A549 (cell line): Measurements from ENCODE around the gene LYPLAL1. TPM values are rescaled to one million over a fixed set of nuclear protein-coding genes. Genes with fewer than 3 reads are reported as not detected.

Source experiments
- ATAC-seq, 2 experiments: fragments of 200-7000 bp in 1 of 2; fragments of >200 bp in 1 of 2; cut with Nextera tagmentation in 1 of 2; cut with Tn5 transposase in 1 of 2; 3 replicates each; pipeline versions ENCODE4 v1.8.0 to v1.9.1; 2018 to 2020; ENCODE audit warnings: mild to moderate bottlenecking in 1 of 2, moderate library complexity in 1 of 2
- CTCF ChIA-PET: fragments of 300-600 bp; sonication (Branson Sonifier 250); formaldehyde crosslinking; extraction: SDS; loops from one replicate; lab custom pipeline; 2021; ENCODE audit warnings: antibody characterized with exemption, inconsistent platforms; lab: Yijun Ruan, JAX
- POLR2A ChIA-PET: fragments of 350-600 bp; formaldehyde crosslinking; extraction: SDS; loops from one replicate; lab custom pipeline; 2021; ENCODE audit warnings: antibody characterized with exemption, inconsistent platforms; lab: Yijun Ruan, JAX
- DNase-seq, 2 experiments: peaks; one replicate each; pipeline versions ENCODE4 v3.0.0 to v3.0.0-alpha.2; 2011 to 2016; ENCODE audit warnings: low read depth in 1 of 2, low spot score in 1 of 2
- FAIRE-seq: peaks from 2 replicates; lab custom pipeline; 2011; peaks lifted over from hg19 to GRCh38; lab: Jason Lieb, UNC
- H3K27ac ChIP-seq, 2 experiments: fragments of >200 bp; sonication (Bioruptor Twin); formaldehyde crosslinking; 3 replicates each; pipeline ENCODE4 v1.5.1; 2016 to 2017
- H3K4me1 ChIP-seq: fragments of >200 bp; sonication (Bioruptor Twin); formaldehyde crosslinking; 3 replicates; pipeline ENCODE4 v1.6.1; 2016
- H3K4me2 ChIP-seq: fragments of >200 bp; sonication (Bioruptor Twin); formaldehyde crosslinking; 3 replicates; pipeline ENCODE4 v1.6.1; 2016
- H3K4me3 ChIP-seq: fragments of >200 bp; sonication (Bioruptor Twin); formaldehyde crosslinking; 3 replicates; pipeline ENCODE4 v1.5.1; 2016
- H3K9me3 ChIP-seq: fragments of >200 bp; sonication (Bioruptor Twin); formaldehyde crosslinking; 3 replicates; pipeline ENCODE4 v1.6.1; 2016
- BCL3 ChIP-seq: fragments of >200 bp; sonication (Bioruptor Twin); formaldehyde crosslinking; IDR thresholded peaks from 3 replicates; pipeline ENCODE4 v1.6.1; 2016
- CEBPB ChIP-seq, 2 experiments: fragments of >200 bp in 1 of 2; sonication (Bioruptor Twin) in 1 of 2; formaldehyde crosslinking in 1 of 2; IDR thresholded peaks; 2 replicates each; pipeline ENCODE4 v1.6.1; 2012 to 2016
- CTCF ChIP-seq: fragments of >200 bp; sonication (Bioruptor Twin); formaldehyde crosslinking; IDR thresholded peaks from 3 replicates; pipeline ENCODE4 v1.5.1; 2016
- E2F6 ChIP-seq: IDR thresholded peaks from 2 replicates; pipeline ENCODE4 v1.6.1; 2012; ENCODE audit warnings: low read depth, borderline replicate concordance
- EHMT2 ChIP-seq: fragments of 200-600 bp; sonication (generic); IDR thresholded peaks from 2 replicates; pipeline ENCODE4 v1.6.1; 2016; ENCODE audit warnings: antibody characterized with exemption, low read depth, mild to moderate bottlenecking, moderate library complexity
- FOSL2 ChIP-seq, 2 experiments: fragments of 450-650 bp in 1 of 2; fragments of >200 bp in 1 of 2; sonication (Bioruptor Twin) in 1 of 2; formaldehyde crosslinking; IDR thresholded peaks; 2 replicates each; pipeline versions ENCODE4 v1.5.0 to v1.6.1; 2016 to 2020; ENCODE audit warnings: mild to moderate bottlenecking in 1 of 2, moderate library complexity in 1 of 2
- HES2 ChIP-seq: fragments of >200 bp; sonication (Bioruptor Twin); formaldehyde crosslinking; IDR thresholded peaks from 2 replicates; pipeline ENCODE4 v1.6.1; 2016
- HOXB13 ChIP-seq: fragments of 250-450 bp; sonication (Bioruptor Pico); IDR thresholded peaks from 2 replicates; pipeline ENCODE4 v1.5.0; 2020; ENCODE audit warnings: low read depth, mild to moderate bottlenecking, moderate library complexity
- JUN ChIP-seq, 2 experiments: fragments of >200 bp; sonication (Bioruptor Twin); formaldehyde crosslinking; IDR thresholded peaks; 2 replicates in 1 of 2; 3 replicates in 1 of 2; pipeline ENCODE4 v1.6.1; 2016 to 2017
- KDM5A ChIP-seq: fragments of 200-600 bp; sonication (generic); IDR thresholded peaks from 2 replicates; pipeline ENCODE4 v1.6.1; 2016; ENCODE audit warnings: antibody characterized with exemption, mild to moderate bottlenecking
- MAFK ChIP-seq: fragments of 450-650 bp; IDR thresholded peaks from 2 replicates; pipeline ENCODE4 v1.6.1; 2014; ENCODE audit not compliant: partially characterized antibody
- MAX ChIP-seq: IDR thresholded peaks from 2 replicates; pipeline ENCODE4 v1.6.1; 2012
- MYC ChIP-seq: IDR thresholded peaks from 2 replicates; pipeline ENCODE4 v1.6.1; 2012; ENCODE audit warnings: mild to moderate bottlenecking, inconsistent platforms, low read length, improper control_type of control experiment, borderline replicate concordance
- PHF8 ChIP-seq: fragments of 200-600 bp; sonication (generic); IDR thresholded peaks from 2 replicates; pipeline ENCODE4 v1.6.1; 2016; ENCODE audit warnings: low read depth, mild to moderate bottlenecking, antibody characterized with exemption, moderate library complexity, borderline replicate concordance
- POLR2A ChIP-seq: IDR thresholded peaks from 2 replicates; pipeline ENCODE4 v1.6.1; 2012; ENCODE audit warnings: mild to moderate bottlenecking, low read length
- RAD21 ChIP-seq, 2 experiments: fragments of >200 bp in 1 of 2; sonication (Bioruptor Twin) in 1 of 2; formaldehyde crosslinking in 1 of 2; IDR thresholded peaks in 1 of 2; conservative IDR thresholded peaks in 1 of 2; 2 replicates in 1 of 2; 3 replicates in 1 of 2; pipeline ENCODE4 v1.6.1; 2012 to 2018; ENCODE audit warnings: inconsistent platforms in 1 of 2
- RCOR1 ChIP-seq: fragments of 150-350 bp; IDR thresholded peaks from 2 replicates; pipeline ENCODE4 v1.6.1; 2014; ENCODE audit warnings: antibody characterized with exemption, low read length, low read depth
- SMC3 ChIP-seq: fragments of >200 bp; sonication (Bioruptor Twin); formaldehyde crosslinking; IDR thresholded peaks from 3 replicates; pipeline ENCODE4 v1.6.1; 2018; ENCODE audit warnings: inconsistent platforms
- SREBF2 ChIP-seq: fragments of 450-650 bp; IDR thresholded peaks from 2 replicates; pipeline ENCODE4 v1.6.1; 2014; ENCODE audit warnings: mild to moderate bottlenecking, moderate library complexity
- TP53 ChIP-seq: fragments of 250-450 bp; sonication (Bioruptor Pico); IDR thresholded peaks from 2 replicates; pipeline ENCODE4 v1.5.0; 2021; ENCODE audit warnings: mild to moderate bottlenecking, moderate library complexity
- USF2 ChIP-seq: fragments of 450-650 bp; IDR thresholded peaks from 2 replicates; pipeline ENCODE4 v1.6.1; 2014; ENCODE audit warnings: antibody characterized with exemption
- ZNF302 ChIP-seq: fragments of 250-450 bp; sonication (Bioruptor Pico); IDR thresholded peaks from 2 replicates; pipeline ENCODE4 v1.9.0; 2021; ENCODE audit warnings: inconsistent platforms, mild to moderate bottlenecking, moderate library complexity
- WGBS: methylation state at CpG from one replicate; pipeline ENCODE4 v1.1.6; 2017; ENCODE audit errors: missing lambda C conversion rate; 5-methylcytosine and 5-hydroxymethylcytosine counted together
- polyA minus RNA-seq: library from RNA; depleted of rRNA, polyadenylated mRNA; stranded (reverse); fragments of >200 nt; gene quantifications from 2 replicates; pipeline ENCODE4 v1.2.3, GENCODE V29; 2011; rRNA and poly(A)+ RNA removed
- polyA plus RNA-seq, 4 experiments: library from polyadenylated mRNA; depleted of rRNA in 3 of 4; stranded (reverse); fragments of >200 nt; fragmentation: RNase III in 1 of 4; extraction: RNeasy Plus Mini Kit Qiagen cat#74134 plus additional on column Dnase treatment in 1 of 4; gene quantifications; 2 replicates in 3 of 4; 3 replicates in 1 of 4; pipeline ENCODE4 v1.2.3, GENCODE V29; 2011 to 2017
- TF ChIP-seq, protein P1 (sequence below): IDR thresholded peaks from 2 replicates; pipeline ENCODE4 v1.6.1; 2012

LYPLAL1 gene
- polyA plus RNA-seq (2011; rRNA removed) = 49.4 and 61.2 TPM in 2 replicates
- 5.9 and 6.5 TPM in 2 replicates for polyA plus RNA-seq (2012; cell fraction: cytosol; rRNA removed)
- polyA plus RNA-seq (2012; cell fraction: nucleus; rRNA removed) = 3.5 and 7.2 TPM in 2 replicates
- 13.6 to 17.6 TPM (median 15.4 TPM) in 3 replicates for polyA plus RNA-seq (2017; fragmentation: RNase III; extraction: RNeasy Plus Mini Kit Qiagen cat#74134 plus additional on column Dnase treatment)
- polyA minus RNA-seq = 14.7 and 20.3 TPM in 2 replicates

GRCh38 chr1:219173758-219174459 lies at the start of gene LYPLAL1:
Gene LYPLAL1, plus strand, starts transcription at chr1:219173878. Its CDS starts 13 bp downstream, at chr1:219173891.
- 1% methylated on average over 32 of the region's 48 CpGs for WGBS
- H3K9me3 ChIP-seq = no peaks in the 10 kb centered on the region
- H3K4me3 ChIP-seq = peak within 1 kb of the TSS; percentile 74
- no peak for FAIRE-seq
- POLR2A ChIA-PET = interaction anchor here (0.7 to 1.6 kb wide), 7 partner anchors 10 to 829 kb away, joined by 3 to 12 read pairs (median 4); partner anchors contain the start of gene TGFB2
- H3K4me2 ChIP-seq = peak within 1 kb of the TSS; percentile 89
- peak; percentile 97 to 98 for ATAC-seq
- H3K4me1 ChIP-seq = peaks cover 25% of the 10 kb centered on the region
- TF ChIP-seq, protein P1, sequence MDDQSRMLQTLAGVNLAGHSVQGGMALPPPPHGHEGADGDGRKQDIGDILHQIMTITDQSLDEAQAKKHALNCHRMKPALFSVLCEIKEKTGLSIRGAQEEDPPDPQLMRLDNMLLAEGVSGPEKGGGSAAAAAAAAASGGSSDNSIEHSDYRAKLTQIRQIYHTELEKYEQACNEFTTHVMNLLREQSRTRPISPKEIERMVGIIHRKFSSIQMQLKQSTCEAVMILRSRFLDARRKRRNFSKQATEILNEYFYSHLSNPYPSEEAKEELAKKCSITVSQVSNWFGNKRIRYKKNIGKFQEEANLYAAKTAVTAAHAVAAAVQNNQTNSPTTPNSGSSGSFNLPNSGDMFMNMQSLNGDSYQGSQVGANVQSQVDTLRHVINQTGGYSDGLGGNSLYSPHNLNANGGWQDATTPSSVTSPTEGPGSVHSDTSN = peak; percentile 40; the same call in 1 of the 2 replicates
- TF ChIP-seq EHMT2 (no peak), FOSL2 (IDR thresholded peaks at IDR 0.05) (no peak), FOSL2 (CRISPR knock-in tag; IDR thresholded peaks at IDR 0.05) (peak; percentile 13; the same call in 1 of the 2 replicates), SREBF2 (no peak), MAFK (no peak), E2F6 (peak; percentile 78), RAD21 (conservative IDR thresholded peaks at IDR 0.05 in 1 of 2, IDR thresholded peaks at IDR 0.05 in 1 of 2) (peak; percentile 34 to 62), RCOR1 (no peak), TP53 (0 out of 2 replicates have a peak, but pooled peaks have one; percentile 30), MYC (peak; percentile 68; the same call in 1 of the 2 replicates), HES2 (no peak), CEBPB (IDR thresholded peaks at IDR 0.05) (no peak), MAX (peak; percentile 88), ZNF302 (CRISPR knock-in tag) (no peak), HOXB13 (CRISPR knock-in tag) (0 out of 2 replicates have a peak, but pooled peaks have one; percentile 29), SMC3 (peak; percentile 43), POLR2A (peak; percentile 92), USF2 (no peak), PHF8 (peak; percentile 86), KDM5A (peak; percentile 40; the same call in 1 of the 2 replicates), BCL3 (peak; percentile 90; the same call in 2 of the 3 replicates), JUN (IDR thresholded peaks at IDR 0.05) (peak; percentile 87 to 96; a peak in 4 of 5 replicates), CTCF (peak; percentile 26; the same call in 2 of the 3 replicates)
- TF ChIP-seq, all 56 proteins: peak for 15
- peak; percentile 82 to 90 for DNase-seq
- CTCF ChIA-PET = interaction anchor here (1.2 kb wide), 1 partner anchor 22 kb away, joined by 3 read pairs; no protein-coding TSS in a partner anchor
- peak within 1 kb of the TSS; percentile 93 to 97 for H3K27ac ChIP-seq
